HG03097 (cell line): ENCODE results near the gene STRA6.

ENCODE experiments used
- ATAC-seq: cut with Tn5 transposase; IDR thresholded peaks from one replicate; pipeline ENCODE4 v1.9.1; 2021; ENCODE audit not compliant: unreplicated experiment, low FRiP score

The STRA6 gene

DNA sequence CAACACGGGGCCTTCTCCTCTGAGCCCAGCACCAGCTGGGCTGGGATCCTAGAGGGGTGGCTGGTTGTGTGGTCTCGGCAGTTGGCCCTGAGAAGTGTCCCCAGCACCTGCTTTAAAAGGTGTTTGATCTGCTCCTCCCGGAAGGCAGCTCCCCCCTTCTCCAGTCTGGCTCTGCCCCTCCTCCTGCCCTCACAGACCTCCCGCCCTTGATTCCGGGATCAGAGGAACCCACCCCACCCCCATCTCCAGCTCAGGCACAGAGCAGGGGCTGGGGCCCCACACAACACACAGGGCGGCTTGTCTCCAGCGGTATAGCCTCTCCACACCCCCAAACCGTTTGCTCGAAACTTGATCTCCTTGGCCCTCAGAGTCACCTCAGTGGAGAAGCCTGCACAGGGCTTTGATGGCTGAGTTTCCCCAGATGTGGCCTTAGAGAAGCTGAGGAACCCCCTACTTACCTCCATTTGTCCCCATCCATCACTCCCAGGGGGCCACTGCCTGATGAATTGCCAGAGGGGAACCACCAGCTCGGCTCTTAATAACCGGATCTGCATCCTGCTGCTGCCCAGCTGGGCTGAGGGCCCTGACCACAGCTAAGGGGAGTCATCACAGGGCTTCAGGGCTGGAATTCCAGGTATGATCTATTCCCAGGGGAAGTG is 6.4 kb upstream of the STRA6 start:
- ATAC-seq: no peak

DNA sequence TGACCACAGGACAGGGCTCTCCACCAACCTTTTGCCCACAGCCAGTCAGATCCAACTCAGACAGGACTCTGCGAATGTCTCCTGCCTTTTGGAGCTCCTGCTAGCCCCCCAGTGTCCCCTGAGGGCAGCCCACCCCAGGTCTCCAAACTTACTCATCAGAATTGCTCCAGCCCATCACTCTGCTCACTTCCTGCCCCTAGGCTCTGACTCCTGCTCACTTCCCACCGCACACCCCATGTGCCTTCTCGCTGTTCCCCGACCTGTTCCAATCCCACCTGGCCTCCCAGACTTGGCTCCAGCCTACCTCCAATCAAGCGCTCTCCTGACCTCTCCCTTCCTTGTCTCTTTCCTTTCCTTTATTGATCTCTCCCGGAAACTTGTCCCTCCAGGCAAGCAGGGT is 5.9 kb upstream of the STRA6 start:
- no peak for ATAC-seq

DNA sequence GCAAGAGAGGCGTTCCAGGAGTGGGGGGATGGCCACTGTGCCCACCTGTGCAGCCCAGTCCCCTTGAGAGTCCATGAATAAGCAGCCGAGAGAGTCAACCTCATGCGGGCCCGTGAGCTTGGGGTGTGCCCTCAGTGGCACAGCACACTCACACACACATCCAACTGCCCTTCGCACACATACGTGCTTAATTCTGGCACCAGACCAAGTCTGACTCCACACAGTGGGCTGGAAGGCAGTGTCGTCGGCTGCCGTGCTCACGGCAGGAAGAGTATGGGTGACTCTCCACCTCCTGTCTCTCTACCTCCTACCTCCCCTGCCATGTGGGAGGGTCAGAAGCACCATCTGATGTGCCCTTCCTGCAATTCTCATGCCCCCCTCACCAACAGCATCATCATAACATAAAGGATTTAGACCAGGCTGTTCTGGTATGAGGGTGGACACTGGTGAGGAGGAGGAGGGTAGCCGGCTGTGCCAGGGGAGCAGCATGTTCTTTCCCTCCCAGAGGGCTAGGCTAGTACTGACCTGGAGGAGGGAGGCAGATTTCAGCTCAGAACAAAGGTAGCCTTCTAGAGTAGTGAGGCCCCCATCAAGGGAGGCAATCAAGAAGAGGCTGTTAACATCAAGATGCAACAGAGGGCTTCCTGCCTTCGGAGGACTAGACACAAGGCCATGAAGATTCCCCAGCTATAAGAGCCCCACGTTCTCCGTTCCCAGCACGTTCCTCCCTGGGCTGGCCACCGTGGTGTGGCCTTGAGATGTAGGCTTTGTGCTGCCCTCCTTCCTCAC is 5.3 kb upstream of the STRA6 start:
- no peak for ATAC-seq

DNA sequence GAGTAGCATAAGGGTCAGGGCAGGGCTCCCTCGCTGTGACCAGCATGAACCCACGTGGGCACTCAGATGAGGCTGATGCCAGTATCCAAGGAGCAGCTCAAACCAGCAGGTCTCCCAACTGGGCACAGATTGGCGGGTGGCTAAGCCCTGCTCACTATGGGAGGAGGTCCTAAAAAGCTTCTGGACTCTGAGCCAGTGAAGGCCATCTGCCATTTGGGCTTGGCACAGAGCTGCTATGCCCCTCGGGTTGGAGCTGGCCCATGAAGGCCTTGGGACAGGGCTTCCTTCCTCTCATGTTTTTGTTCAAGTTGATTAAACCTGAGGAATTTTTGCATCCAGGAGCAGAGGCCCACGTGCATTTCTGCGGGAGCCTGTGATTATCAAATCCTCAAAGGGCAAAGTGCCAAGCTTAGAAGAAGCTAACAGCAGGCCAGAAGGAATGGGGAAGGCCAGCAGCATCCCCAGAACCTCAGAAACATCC is 4.3 kb upstream of the STRA6 start:
- ATAC-seq: no peak

DNA sequence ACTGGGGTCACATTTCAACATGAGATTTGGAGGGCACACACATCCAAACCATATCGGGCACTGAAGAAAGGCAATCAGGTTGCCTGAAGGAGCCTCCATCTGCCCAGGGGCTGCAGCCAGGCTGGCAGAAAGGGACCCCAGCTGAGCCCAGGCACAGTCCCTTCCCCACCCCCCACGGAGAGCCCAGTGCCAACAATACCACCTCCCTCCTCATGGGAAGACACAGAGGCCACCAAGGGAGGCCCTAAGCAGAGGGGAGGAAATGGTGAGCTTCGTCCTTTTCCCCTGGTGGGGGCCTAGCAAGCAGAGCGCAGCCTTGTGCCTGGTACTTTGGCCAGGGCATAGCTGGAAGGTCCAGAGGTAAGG is 3.0 kb upstream of the STRA6 start:
- ATAC-seq: no peak

DNA sequence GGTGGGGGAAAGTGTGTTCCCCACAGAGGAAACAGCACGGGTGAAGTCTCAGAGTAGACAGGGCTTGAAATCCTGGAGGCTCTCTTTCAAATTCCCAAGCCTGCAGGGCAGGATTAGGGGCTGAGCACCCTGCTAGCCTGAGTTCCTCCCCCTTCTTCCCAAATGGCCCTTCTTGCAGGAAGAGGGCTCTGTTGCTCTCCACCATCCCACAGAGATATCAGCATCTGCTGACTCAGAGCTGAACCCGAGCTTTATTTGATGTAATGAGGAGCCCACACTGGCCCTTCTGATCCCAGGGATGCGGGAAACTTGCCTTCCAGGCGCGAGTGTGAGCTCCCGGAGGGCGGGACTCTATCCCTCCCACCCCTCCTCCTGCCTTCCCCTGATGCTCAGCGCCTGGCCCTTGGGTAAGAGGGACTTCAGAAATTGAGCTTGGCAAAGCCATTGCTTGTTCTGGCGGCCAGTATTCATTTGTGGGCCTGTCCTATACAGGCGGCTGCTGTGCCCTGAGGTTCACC is 1.4 kb upstream of the STRA6 start:
- no peak for ATAC-seq

DNA sequence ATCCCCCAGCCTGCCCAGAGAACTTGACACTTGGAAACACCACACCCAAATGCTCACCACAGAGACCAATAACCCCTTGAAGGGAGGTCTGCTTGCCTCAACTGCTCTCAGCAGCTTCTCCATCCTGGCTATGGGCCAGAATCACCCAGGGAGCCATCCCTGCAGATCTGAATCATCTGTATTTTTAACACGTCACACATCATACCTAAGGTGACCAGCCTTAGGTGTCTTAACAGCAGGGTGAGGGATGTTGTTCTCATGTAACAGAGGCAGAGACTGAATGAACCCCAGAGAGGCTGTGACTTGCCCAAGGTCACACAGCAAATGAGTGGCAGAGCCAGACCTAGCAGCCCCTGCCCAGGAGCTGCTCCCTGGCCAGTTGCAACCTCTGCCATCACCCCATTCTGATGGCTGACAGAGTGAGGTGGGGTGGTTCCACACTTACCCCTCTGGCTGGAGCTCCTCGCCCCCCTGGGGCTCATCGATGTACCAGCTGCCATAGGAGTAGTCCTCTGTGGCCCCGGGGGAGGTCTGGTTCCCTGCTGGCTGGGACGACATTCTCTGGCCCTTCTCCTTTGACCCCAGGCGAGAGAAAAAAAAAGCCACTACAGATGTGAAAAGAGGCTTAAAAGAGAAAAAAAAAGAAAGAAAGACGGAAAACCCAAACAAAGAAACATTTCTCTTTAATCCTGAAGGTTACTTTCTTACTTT is 722 bp downstream of the STRA6 start:
- ATAC-seq: no peak

DNA sequence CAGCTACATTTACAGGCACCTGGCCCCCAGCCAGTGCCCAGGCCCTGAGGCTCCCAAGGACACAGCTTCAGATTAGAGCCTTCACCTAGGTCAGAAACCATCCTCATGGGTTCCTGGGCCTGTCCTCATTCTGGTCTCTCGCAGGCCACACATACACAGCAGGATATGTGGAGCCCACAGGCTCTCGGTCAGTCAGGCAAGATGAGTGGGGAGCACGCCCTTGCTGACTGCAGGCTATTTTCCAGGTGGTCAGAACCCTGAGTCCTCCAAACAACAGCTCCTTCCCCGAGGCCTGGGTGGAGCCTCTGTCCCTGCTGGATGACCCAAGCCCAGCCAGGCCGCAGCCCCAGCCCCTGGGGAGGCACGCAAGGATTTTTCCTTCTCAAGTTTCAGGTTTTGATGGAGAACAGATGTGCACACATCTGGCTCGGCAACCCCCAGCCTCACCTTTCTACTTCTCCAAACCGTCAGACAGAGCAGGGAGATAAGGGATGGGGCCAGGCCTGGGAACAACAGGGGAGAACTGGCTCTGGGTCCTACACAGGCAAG is 1.6 kb downstream of the STRA6 start:
- ATAC-seq: no peak

DNA sequence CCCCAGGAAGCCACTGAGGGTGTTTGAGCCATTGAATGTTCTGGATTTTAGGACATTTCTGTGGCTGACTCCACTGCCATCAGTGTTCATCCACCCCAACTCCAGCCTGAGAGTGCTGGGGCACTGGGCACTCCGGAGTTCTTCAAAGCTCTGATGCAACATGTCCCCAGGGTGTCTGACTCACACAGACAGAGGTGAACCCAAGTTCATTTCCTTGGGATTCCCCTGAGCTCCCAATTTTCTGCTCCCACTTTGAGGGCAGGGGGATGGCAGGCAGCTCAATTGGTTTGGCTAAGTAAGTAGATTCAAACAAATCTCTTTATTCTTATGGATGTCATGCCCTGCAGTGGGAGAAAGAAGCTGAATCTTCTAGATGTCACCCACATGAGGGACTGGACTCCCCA is 2.2 kb downstream of the STRA6 start:
- ATAC-seq: no peak

DNA sequence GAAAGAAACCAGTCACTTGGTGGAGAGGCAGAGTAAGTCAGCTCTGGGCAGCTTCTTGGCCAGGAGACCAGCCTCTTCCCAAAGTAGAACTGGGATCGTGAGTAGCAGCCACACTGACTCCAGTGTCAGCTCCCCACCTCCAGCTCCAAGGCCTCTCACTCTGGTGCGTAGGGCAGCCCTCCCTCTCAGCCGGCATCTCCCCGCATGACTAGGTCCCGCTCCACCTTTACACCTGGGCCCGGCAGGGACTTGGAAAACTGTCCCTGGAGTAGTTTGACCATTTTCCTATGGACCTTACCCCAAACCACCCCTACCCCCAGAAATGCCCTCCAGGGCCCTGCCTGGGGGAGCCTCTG is 3.3 kb downstream of the STRA6 start:
- no peak for ATAC-seq

DNA sequence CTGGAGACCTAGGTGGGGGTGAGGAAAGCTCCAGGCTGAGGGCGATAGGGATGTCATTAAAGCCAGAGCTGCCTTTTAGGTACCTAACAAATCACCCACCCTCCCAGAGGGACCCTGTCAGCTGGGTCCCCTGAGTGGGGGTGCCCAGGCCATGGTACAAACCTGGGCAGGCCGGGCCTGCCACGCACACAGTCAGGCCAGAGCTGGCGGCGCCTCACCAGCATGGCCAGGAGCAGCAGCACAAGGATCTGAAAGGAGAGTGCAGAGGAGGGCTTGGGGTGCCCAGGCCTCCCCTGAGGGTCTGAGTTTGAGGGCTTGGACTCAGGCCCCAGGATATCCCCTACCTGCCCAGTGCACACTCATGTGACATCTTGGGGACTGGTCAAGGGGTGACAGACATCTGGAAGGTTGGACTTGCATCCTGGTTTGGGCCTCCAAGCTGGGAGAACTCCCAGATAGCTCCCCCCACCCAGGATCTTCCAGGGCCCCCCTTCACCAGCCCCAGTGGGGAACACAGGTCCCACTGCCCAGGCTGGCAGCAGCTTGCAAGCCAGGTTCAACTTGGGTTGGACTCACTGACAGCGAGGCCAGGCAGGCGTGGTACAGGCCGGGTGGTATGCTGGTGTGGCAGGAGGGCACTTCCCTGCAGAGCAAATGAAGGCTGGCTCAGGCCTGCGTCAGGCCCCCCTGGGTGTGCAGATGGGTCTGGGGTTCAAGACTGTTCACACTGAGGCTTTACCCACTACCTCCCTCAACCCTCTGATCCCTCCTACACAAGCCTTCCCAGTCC is 5.2 kb downstream of the STRA6 start:
- no peak for ATAC-seq

DNA sequence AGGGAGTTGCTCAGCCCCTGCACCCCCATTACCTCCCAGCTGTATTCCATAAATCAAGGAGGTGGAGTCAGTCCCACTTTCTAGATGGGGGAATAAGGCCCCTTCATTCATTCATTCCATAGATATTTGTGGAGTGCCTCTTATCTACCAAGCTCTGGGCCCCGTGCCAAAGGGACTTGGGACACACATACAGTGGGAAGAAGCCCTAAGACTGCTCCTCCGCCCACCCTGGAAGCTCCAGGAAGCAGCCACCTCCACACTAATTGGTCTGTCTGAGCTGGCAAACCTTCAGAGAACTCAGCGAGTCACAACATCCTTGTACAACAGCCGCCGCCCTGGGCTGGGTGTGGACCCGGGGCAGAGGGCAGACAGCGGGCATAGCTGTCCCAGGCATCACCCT is 6.4 kb downstream of the STRA6 start:
- ATAC-seq: no peak

DNA sequence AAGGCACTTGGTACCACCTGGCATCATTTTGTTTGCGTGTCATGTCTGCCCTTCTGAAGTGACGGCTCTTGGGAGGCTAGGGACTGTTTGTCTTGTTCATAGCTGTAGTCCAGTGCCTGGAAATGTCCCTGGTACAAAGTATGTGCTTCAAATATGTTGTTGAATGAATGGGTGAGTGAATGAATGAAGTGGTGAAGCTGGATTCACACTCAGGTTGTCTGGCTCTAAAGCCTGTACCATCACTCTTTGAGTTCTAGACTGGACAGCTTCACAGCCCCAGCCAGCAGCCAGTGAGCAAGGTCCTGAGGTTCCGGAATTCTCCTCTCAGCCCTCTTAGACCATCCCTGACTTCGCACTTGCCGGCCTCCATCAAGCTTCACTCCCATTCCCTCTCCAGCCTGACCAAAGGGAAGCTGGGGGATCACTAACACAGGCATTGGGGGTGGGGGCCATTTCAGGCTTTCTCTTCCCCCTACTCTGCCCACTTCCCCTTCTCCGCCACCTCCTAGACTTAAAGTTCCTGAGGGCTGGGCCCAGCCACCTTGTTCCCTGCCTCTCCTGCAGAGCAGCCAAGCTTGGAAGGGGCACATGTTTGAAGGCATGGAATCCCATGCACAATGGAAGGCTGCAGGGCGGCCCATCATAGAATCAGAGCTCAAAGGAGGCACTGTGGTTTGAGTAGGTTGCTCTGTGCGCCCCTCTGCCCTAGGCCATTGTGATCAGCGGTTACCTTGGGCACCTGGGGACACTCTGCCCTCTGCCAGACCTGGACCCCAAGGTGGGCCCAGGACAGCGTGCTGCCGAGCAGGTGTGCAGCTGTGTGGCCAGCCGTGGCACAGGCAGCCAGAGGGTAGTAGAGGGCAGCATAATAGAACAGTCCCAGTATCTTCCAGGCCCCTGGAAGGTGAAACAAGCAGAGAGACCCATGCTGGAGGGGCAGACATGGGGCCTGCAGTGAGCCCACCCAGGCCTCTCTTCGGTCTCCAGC is 7.7 kb downstream of the STRA6 start:
- ATAC-seq: no peak

DNA sequence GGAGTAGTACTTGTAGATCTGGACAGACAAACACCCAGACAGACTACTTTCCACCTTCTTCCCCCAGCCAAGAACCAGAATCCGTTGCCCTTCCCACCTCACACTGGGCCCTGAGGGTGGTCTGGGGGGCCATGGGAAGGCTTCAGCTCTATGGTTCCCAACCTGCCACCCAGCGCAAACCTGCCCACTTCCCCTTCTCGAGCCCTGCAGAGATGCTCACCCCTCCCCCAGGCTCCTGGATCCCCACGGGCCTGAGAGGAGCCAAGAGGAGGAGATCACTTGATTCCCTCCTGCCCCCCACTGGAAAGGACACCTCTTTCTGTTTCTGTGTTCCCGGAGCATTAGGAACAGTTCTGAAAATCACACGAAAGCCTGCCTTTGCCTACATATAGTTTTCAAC is 8.7 kb downstream of the STRA6 start:
- ATAC-seq: no peak

DNA sequence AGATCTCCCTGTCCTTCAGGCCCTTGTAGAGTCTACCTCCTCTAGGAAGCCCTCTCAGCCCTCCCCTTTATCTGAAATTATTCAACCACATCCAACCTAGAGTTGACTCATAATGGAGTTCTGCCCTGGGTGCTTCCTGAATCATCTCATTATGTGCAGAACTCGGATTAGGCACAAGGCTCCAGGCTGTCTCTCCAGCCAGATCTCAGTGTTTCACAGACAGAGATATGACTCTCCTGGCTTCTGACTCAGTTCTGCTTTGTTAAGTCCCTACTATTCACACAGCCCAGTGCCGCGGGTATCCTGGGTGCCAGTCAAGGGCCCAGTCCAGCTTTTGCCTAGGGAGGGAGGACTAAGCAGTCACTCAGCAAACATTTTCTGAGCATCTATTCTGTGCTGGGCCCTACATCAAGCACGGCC is 9.3 kb downstream of the STRA6 start:
- no peak for ATAC-seq

DNA sequence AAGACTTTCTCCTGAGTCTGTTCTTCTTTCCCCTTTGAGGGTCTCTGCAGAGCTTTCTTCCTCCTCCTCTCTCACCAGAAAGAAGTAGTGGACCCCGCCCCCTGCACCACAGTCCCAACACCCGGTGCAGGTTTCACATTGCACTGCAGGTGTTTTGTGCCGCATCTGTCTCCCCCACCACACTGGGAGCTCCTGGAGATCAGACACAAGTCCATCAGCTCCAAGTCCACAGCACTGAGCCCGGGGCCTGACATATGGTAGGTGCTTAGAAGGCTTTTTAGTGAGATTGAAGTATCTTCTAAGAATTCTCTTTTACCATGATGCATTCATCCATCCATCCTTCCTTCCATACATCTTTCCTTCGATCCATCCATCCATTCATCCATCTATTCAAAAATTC is 9.8 kb downstream of the STRA6 start:
- no peak for ATAC-seq

DNA sequence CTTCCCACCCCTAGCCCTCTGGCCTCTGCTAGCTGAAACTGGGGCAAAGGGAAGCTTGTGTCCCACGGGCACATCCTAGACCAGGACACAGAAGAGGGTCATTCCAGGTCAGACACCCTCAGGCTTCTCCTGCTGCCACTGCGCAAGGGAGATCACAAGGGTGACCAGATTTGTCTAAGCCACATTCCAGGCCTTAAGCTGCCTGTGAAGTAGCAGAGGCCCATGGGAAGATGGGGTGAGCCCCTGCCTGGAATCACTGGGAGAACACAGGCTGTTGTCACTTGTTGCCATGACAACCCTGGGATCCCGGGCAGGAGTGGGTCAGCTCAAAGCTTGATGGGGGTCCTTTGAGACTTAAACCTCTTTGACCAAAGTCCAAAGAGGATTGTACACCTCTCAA is 10.8 kb downstream of the STRA6 start:
- no peak for ATAC-seq

DNA sequence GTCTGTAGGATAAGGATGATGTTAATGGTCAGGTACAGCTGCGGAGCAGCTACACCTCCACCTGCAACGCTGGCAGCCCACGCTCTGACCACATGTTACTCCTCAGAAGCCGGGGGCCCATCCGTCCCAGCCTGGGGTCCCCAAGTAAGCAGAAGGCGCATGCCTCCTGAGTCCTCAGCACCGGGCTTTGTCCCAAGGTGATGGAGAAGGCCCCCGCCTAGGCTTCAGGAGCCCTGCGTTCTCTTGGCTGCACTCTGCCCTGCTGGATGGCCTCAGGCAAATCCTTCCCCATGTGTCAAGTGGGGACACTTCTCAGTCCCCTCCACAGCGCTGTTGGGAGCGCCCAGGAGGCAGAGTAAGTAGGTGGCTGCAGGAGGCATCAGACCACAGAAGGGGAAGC is 14.4 kb downstream of the STRA6 start:
- ATAC-seq: no peak

DNA sequence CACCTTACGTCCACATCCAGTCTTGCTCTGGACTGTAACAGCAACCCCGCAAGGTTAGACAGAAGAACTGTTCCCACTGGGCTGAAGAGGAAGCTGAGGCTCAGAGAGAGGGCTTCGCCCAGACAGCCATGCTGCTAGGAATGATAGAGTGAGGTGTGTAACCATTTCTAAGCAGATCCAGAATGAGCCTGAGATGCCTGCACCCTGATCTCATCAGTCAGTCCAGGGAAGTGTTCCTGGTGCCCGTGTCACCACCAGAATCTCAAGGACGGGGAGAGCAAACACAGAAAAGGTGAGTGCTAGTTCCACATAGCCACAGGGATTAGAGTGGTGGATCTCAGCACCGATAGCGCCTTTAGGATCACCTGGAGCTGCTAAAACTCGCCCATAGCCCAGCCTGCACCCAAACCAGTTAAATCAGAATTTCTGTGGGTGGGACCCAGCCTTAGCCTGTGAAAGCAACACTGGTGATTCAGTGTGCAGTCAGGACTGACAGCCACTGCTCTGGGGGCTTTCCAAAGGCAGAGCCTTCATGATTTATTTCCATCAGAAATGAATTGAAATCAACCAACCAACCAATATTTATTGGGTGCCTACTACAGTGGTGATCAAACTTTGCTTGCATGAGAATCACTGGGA is 16.8 kb downstream of the STRA6 start:
- ATAC-seq: no peak
